GM23338 (cell line): ENCODE data around the gene MYOM1.

Experiments
- CREB1 ChIP-seq: fragments of 250-450 bp; sonication (Bioruptor Pico); IDR thresholded peaks from 2 replicates; pipeline ENCODE4 v1.5.0; 2020; ENCODE audit warnings: low read depth, mild to moderate bottlenecking, moderate library complexity
- CTCF ChIP-seq, 2 experiments: fragments of 200-600 bp in 1 of 2; sonication (generic) in 1 of 2; conservative IDR thresholded peaks; 2 replicates each; pipeline versions ENCODE4 v1.5.1 to v1.6.1; 2016 to 2017; ENCODE audit warnings: antibody characterized with exemption in 2 of 2, low read depth in 2 of 2, mild to moderate bottlenecking in 2 of 2, moderate library complexity in 1 of 2
- ETS1 ChIP-seq: IDR thresholded peaks from 2 replicates; pipeline ENCODE4 v1.6.1; 2016; ENCODE audit warnings: antibody characterized with exemption
- EZH2 ChIP-seq: fragments of 200-600 bp; sonication (generic); IDR thresholded peaks from one replicate; pipeline ENCODE4 v1.8.0; 2017; ENCODE audit warnings: antibody characterized with exemption, mild to moderate bottlenecking, low read depth; ENCODE audit not compliant: unreplicated experiment
- EZH2phosphoT487 ChIP-seq: fragments of 200-600 bp; sonication (generic); IDR thresholded peaks from one replicate; pipeline ENCODE4 v1.8.1; 2018; ENCODE audit warnings: antibody characterized with exemption; ENCODE audit not compliant: unreplicated experiment
- JUNB ChIP-seq: IDR thresholded peaks from one replicate; pipeline ENCODE4 v1.6.1; 2016; ENCODE audit warnings: antibody characterized with exemption; ENCODE audit not compliant: unreplicated experiment
- NANOG ChIP-seq: IDR thresholded peaks from 2 replicates; pipeline ENCODE4 v1.6.1; 2016; ENCODE audit warnings: antibody characterized with exemption, borderline replicate concordance
- POLR2AphosphoS5 ChIP-seq: IDR thresholded peaks from 2 replicates; pipeline ENCODE4 v1.6.1; 2016; ENCODE audit warnings: antibody characterized with exemption, low read depth
- REST ChIP-seq: IDR thresholded peaks from one replicate; pipeline ENCODE4 v1.6.1; 2018; ENCODE audit warnings: antibody characterized with exemption; ENCODE audit not compliant: unreplicated experiment
- ZNF331 ChIP-seq: fragments of 250-450 bp; sonication (Bioruptor Pico); IDR thresholded peaks from 2 replicates; pipeline ENCODE4 v1.5.0; 2020; ENCODE audit warnings: low read depth, mild to moderate bottlenecking, moderate library complexity

GRCh38 chr18:3086871-3087270 is 132.9 kb downstream of the MYOM1 start:
- TF ChIP-seq CTCF (conservative IDR thresholded peaks at IDR 0.05; ENCODE audit: low read depth in 2 of 2) (no peak), EZH2 (no peak), POLR2AphosphoS5 (no peak), ZNF331 (CRISPR knock-in tag) (no peak), JUNB (no peak), REST (no peak), CREB1 (CRISPR knock-in tag) (no peak), ETS1 (no peak), EZH2phosphoT487 (no peak), NANOG (no peak)
